Astrocyte of the hippocampus (primary cell): Measurements from ENCODE around the gene FKBP1B.
"Not testable (repeated sequence)": the region's sequence is repeated elsewhere in the genome, so short reads cannot be mapped to it uniquely, and the experiment has no call there.

Experiments used
- DNase-seq: peaks from one replicate; pipeline ENCODE4 v3.0.0; 2011; ENCODE audit warnings: low read depth, low spot score

FKBP1B gene

DNA sequence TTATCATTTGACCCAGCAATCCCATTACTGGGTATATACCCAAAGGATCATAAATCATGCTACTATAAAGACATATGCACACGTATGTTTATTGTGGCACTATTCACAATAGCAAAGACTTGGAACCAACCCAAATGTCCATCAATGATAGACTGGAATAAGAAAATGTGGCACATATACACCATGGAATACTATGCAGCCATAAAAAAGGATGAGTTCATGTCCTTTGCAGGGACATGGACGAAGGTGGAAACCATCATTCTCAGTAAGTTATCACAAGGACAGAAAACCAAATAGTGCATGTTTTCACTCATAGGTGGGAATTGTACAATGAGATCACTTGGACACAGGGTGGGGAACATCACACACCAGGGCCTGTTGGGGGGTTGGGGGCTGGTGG, 51.2 kb downstream of the FKBP1B start:
- not testable (repeated sequence) for DNase-seq

DNA sequence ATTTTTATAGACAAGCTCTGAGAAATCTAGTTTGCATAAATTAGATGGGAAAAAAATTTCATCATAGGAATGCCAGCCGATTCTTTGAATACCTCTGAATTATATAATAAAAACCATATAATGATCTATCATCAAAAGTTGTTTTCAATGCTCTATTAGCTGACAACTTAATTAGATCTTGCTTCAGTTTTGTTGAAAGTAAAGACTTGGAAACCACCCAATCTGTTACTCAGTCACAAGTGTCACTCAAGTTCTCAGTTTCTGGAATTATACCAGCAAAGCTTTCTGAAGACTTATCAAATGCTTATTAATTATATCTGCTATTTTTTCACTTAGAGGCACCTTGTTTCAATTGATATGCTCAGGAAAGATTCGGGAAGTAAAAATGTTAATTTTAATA, 52.5 kb downstream of the FKBP1B start:
- DNase-seq = no peak

DNA sequence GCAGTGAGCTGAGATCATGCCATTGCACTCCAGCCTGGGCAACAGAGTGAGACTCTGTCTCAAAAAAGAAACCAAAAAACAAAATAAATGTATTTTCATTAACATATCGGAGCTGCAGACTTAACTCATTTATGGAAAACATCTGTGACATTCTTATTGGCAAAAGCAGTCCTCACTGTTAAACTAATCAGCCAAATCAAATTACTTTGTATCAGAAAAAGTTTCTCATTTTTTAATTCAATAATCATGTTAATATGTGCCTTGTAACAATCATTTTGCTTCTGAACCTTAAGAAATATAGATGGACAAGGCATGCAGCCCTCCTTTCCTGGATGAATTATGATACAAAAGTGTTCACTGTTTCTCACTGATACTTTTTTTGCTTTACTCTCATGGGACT, 53.1 kb downstream of the FKBP1B start:
- DNase-seq = no peak

DNA sequence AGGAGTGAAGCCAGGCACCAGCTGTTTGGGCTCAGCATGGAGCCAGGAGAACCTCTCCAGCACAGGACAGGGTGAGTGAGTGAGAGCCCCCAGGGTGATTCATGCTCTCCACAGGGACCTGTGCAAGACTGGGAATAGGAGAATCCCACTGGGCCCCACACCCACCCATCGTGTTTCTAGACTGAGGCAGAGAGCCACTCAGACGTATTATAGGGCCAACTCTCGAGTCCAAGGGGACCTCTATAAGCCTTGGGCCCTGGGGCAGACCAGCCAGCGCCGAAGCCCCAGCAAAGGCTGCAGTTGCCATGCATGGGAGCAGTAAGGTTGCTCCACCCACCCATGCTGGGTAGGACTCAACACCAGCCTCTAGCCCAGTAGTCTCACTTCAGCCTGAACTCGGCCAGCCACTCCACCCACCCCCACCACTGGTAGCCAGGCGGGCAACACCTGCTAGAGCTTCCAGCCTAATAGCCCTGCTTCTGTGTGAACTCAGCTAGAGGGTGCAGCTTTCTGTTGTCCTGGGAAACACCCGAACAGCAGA, 54.6 kb downstream of the FKBP1B start:
- no peak for DNase-seq

DNA sequence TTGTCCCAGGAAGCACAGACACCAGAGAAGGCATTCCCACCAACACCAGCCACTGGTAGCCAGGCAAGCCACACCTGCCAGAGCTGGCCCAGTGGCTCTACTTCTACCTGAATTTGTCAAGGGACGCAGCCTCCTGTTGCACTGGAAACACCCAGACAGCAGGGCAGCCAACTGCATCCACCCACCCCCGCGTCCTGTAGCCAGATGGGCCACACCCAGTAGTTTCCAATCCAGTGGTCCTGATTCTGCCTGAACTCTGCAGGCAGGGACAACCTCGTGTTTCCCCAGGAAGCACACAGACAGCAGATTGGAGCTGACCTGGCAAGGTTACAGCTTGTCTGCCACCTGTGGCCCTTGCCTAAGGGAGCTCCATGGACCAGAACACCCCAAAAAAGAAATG, 55.4 kb downstream of the FKBP1B start:
- DNase-seq = no peak

DNA sequence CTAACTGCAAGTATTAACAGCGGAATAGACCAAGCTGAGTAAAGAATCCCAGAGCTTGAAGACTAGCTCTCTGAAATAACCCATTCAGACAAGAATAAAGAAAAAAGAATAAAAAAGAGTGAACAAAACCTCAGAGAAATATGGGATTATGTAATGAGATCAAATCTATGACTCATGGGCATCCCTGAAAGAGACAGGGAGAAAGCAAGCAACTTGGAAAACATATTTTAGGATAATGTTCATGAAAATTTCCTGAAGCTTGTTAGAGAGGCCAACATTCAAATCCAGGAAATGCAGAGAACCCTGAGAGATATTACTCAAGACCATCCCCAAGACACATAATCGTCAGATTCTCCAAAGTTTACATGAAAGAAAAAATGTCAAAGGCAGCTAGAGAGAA, 56.3 kb downstream of the FKBP1B start:
- no peak for DNase-seq

DNA sequence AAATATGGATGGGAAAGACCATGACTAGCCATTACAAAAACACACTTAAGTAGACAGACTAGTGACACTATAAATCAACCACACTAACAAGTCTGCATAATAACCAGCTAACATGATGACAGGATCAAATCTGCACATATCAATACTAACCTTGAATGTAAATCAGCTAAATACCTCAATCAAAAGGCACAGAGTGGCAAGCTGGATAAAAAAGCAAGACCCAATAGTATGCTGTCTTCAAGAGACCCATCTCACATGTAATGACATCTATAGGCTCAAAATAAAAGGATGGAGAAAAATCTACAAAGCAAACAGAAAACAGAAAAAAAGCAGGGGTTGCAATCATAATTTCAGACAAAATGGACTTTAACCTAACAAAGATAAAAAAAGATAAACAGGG, 57.2 kb downstream of the FKBP1B start:
- DNase-seq = no peak

DNA sequence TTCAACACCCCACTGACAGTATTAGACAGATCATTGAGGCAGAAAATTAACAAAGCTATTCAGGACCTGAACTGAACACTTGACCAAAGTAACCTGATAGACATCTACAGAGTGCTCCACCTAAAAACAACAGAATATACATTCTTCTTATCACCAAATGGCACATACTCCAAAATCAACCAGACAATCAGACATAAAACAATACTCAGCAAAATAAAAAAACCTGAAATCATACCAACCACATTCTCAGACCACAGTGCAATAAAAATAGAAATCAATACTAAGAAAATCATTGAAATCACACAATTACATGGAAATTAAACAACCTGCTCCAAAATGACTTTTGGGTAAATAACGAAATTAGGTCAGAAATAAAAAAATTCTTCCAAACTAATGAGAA, 57.8 kb downstream of the FKBP1B start:
- no peak for DNase-seq

DNA sequence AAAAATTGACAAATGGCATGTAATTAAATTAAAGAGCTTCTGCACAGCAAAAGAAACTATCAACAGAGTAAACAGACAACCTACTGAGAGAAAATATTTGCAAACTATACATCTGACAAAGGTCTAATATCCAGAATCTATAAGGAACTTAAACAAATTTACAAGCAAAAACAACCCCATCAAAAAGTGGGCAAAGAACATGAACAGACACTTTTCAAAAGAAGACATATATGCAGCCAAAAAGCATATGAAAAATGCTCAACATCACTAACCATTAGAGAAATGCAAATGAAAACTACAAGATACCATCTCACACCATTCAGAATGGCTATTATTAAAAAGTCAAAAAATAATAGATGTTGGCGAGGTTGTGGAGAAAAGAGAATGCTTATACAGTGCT, 59.9 kb downstream of the FKBP1B start:
- DNase-seq = not testable (repeated sequence)

DNA sequence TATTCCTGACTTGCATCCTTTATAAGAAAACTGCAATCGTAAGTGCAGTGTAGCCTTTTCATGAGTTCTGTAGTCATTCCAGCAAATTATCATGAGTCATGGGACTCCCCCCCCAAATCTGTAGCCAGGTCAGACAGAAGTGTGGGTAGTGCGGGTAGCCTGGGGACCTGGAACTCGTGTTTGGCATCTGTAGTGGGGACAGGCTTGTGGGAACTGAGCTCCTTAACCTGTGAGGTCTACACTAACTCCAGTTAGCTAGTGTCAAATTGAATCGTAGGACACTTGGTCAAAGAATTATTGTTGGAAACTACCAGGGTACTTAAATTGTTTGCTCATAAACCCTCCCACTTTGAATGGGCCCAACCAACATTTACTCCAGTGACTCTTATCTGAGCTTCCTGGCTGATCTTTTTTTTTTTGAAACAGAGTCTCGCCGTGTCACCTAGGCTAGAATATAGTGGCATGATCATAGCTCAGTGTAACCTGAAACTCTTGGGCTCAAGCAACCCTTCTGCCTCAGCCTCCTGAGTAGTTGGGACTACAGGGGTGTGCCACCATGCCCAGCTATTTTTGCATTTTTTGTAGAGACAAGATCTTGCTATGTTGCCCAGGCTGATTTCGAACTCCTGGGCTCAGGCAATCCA, 61.2 kb downstream of the FKBP1B start:
- no peak for DNase-seq

DNA sequence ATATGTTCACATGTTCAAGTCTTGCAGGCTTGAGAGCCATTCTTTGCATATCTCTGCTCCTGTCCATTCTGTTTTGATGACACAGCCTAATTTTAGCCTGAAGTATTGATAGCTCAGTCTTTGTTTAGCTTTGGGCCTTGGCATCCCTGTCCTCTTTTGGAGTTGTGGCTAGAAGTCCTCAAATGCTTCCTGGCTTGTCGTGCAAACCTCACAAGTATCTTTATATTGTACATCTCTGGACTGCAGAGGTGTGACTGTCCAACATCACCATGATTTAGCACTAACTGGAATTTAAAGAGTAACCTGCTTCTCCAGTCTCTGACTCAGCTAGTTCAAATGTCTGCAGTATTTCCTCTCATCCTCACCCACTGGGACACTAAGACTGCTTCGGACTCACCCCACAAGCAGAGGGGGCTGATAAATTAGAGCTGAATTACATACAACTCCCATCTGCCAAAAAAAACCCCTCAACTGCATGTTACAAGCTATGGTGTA, 61.9 kb downstream of the FKBP1B start:
- peak; percentile 11 for DNase-seq
